Measurements from ENCODE around the gene CACNA2D3. TPM values are rescaled to one million over a fixed set of nuclear protein-coding genes. Genes with fewer than 3 reads are reported as not detected.

The CACNA2D3 gene
- total RNA-seq, 1 donor from 2014 or later = 10.0 TPM

DNA sequence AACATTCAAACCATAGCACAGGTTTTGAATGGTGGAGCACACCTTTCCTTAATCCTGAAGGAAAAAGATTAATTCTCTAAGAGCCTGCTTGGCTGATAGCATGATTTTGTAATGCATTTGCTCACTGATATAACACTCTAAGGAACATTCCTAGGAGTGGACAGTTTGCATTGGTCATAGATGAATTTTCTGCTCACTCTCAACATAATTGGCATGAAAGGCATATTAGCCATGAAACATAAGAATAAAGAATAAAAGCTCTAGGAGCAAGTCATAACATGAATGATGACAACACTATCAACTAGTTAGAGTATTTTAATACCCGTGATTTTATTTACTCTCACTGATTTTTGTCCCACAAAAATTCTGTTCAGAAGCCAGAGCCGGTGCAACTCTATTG, 839.8 kb downstream of the CACNA2D3 start:
- TF ChIP-seq, protein P1, sequence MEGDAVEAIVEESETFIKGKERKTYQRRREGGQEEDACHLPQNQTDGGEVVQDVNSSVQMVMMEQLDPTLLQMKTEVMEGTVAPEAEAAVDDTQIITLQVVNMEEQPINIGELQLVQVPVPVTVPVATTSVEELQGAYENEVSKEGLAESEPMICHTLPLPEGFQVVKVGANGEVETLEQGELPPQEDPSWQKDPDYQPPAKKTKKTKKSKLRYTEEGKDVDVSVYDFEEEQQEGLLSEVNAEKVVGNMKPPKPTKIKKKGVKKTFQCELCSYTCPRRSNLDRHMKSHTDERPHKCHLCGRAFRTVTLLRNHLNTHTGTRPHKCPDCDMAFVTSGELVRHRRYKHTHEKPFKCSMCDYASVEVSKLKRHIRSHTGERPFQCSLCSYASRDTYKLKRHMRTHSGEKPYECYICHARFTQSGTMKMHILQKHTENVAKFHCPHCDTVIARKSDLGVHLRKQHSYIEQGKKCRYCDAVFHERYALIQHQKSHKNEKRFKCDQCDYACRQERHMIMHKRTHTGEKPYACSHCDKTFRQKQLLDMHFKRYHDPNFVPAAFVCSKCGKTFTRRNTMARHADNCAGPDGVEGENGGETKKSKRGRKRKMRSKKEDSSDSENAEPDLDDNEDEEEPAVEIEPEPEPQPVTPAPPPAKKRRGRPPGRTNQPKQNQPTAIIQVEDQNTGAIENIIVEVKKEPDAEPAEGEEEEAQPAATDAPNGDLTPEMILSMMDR (IDR thresholded peaks at IDR 0.05; ENCODE audit: partially characterized antibody, unreplicated experiment) = no peak
- Mint-ChIP-seq H3K27ac (ENCODE audit: unreplicated experiment) (no peak overlapping the region), H3K36me3 (ENCODE audit: unreplicated experiment) (no peaks in the 10 kb centered on the region), H3K4me3 (ENCODE audit: unreplicated experiment) (no peak overlapping the region), H3K4me1 (ENCODE audit: low read depth, unreplicated experiment) (peaks cover 28% of the 10 kb centered on the region), H3K9me3 (ENCODE audit: unreplicated experiment) (peaks cover 2% of the 10 kb centered on the region), H3K27me3 (ENCODE audit: unreplicated experiment) (peaks cover 6% of the 10 kb centered on the region)
- no peak for DNase-seq

DNA sequence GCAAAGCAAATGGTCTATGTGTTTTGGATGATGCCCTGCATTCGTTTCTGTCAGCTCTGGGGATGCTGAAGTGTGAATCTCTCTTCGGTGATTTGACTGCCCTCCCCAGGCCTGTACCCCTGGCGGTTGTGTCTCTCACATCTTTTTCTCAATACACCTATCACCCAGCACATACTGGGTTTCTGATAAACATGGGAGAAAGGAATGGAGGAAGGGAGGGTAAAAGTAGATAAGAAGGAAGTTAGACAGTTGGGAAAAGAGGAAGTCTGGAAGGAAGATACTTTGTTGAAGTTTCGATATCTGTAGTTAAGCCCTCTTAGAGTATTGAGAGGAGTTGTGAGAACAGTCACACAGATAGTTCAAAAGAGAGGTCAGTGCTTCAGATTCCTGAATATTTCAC, 841.3 kb downstream of the CACNA2D3 start:
- Mint-ChIP-seq H3K4me3 (ENCODE audit: unreplicated experiment) (peak overlapping the region; percentile 25), H3K36me3 (ENCODE audit: unreplicated experiment) (no peaks in the 10 kb centered on the region), H3K9me3 (ENCODE audit: unreplicated experiment) (peaks cover 2% of the 10 kb centered on the region), H3K4me1 (ENCODE audit: low read depth, unreplicated experiment) (peaks cover 37% of the 10 kb centered on the region), H3K27ac (ENCODE audit: unreplicated experiment) (no peak overlapping the region), H3K27me3 (ENCODE audit: unreplicated experiment) (peaks cover 6% of the 10 kb centered on the region)
- DNase-seq = no peak
- TF ChIP-seq, protein P1 (IDR thresholded peaks at IDR 0.05; ENCODE audit: partially characterized antibody, unreplicated experiment) = no peak

DNA sequence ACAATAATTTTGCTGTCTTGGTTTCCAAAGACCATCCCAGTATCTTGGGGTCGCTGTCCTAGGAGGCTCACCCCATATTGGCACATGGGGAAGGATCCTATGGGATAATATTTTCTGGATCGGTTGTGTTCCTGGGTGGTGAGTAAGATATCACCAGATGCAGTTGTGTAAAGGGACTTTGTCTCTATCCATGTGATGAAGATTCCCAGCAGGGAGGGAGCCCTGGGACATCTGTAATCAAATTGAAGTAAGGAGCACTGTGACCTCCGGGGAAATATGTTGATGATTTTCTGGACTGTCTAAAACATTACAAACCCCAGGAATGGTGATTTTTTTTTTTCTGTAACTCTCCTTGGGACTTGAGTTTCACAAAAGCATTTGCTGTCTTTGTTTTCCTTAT, 841.7 kb downstream of the CACNA2D3 start:
- peaks cover 2% of the 10 kb centered on the region for H3K9me3 Mint-ChIP-seq (ENCODE audit: unreplicated experiment)
- no peak overlapping the region for H3K27ac Mint-ChIP-seq (ENCODE audit: unreplicated experiment)
- peaks cover 6% of the 10 kb centered on the region for H3K27me3 Mint-ChIP-seq (ENCODE audit: unreplicated experiment)
- no peaks in the 10 kb centered on the region for H3K36me3 Mint-ChIP-seq (ENCODE audit: unreplicated experiment)
- peaks cover 40% of the 10 kb centered on the region for H3K4me1 Mint-ChIP-seq (ENCODE audit: low read depth, unreplicated experiment)
- no peak overlapping the region for H3K4me3 Mint-ChIP-seq (ENCODE audit: unreplicated experiment)
- TF ChIP-seq, protein P1 (IDR thresholded peaks at IDR 0.05; ENCODE audit: partially characterized antibody, unreplicated experiment) = no peak
- DNase-seq = no peak

DNA sequence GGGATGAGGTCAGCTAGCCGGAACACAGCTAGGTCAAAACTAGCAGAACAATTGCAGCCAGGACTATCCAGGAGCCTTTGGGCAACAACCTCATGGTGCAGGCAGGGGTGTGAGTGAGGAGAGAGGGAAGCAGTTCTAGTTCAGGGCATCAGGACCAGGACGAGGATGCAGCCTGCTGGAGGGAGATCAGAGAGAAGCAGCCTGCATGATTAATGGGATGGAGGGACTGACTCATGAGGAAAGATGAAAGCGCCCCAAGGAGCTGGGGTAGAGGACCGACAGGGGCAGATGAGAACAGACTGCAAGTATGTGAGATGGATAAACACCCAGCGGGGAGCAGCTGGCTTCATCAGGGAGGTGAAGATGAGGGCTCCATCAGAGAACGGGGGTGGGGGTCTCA, 843.4 kb downstream of the CACNA2D3 start:
- no peak for DNase-seq
- Mint-ChIP-seq H3K27me3 (ENCODE audit: unreplicated experiment) (peaks cover 6% of the 10 kb centered on the region), H3K4me1 (ENCODE audit: low read depth, unreplicated experiment) (peaks cover 32% of the 10 kb centered on the region), H3K9me3 (ENCODE audit: unreplicated experiment) (peaks cover 2% of the 10 kb centered on the region), H3K36me3 (ENCODE audit: unreplicated experiment) (no peaks in the 10 kb centered on the region), H3K27ac (ENCODE audit: unreplicated experiment) (no peak overlapping the region), H3K4me3 (ENCODE audit: unreplicated experiment) (peak overlapping the region; percentile 15)
- TF ChIP-seq, protein P1 (IDR thresholded peaks at IDR 0.05; ENCODE audit: partially characterized antibody, unreplicated experiment) = no peak

DNA sequence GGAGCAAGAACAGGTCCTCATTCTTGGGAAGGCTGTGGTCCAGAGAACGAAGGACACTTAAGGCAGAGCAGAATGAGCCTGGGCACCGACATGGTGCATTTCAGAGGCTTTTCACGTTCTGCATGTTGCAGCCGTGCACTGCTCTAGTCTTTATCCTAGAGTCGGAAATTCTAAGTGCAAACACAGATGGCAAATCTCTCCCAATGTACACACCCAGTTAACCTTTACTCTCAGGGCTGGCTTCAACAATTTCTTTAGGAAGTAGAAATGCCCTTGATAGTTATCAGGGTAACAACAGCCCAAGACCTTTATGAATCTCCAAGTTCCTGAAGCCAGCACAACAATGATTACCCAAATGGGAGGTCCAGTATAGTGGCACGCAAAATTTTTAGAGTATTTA, 844.6 kb downstream of the CACNA2D3 start:
- H3K27me3 Mint-ChIP-seq (ENCODE audit: unreplicated experiment) = peaks cover 6% of the 10 kb centered on the region
- H3K36me3 Mint-ChIP-seq (ENCODE audit: unreplicated experiment) = no peaks in the 10 kb centered on the region
- TF ChIP-seq, protein P1 (IDR thresholded peaks at IDR 0.05; ENCODE audit: partially characterized antibody, unreplicated experiment) = no peak
- H3K4me3 Mint-ChIP-seq (ENCODE audit: unreplicated experiment) = no peak overlapping the region
- no peak for DNase-seq
- peaks cover 6% of the 10 kb centered on the region for H3K9me3 Mint-ChIP-seq (ENCODE audit: unreplicated experiment)
- H3K4me1 Mint-ChIP-seq (ENCODE audit: low read depth, unreplicated experiment) = peaks cover 37% of the 10 kb centered on the region
- no peak overlapping the region for H3K27ac Mint-ChIP-seq (ENCODE audit: unreplicated experiment)
